Uterine smooth muscle cell (primary cell): ENCODE data around the gene SURF1. TPM values are rescaled to one million over a fixed set of nuclear protein-coding genes. Genes with fewer than 3 reads are reported as not detected.

Source experiments
- total RNA-seq: library from RNA; depleted of rRNA; stranded (reverse); fragments of >200 nt; gene quantifications from 2 replicates; pipeline ENCODE4 v1.2.3, GENCODE V29; 2014

The SURF1 gene
- 21.5 and 25.6 TPM in 2 replicates for total RNA-seq

DNA sequence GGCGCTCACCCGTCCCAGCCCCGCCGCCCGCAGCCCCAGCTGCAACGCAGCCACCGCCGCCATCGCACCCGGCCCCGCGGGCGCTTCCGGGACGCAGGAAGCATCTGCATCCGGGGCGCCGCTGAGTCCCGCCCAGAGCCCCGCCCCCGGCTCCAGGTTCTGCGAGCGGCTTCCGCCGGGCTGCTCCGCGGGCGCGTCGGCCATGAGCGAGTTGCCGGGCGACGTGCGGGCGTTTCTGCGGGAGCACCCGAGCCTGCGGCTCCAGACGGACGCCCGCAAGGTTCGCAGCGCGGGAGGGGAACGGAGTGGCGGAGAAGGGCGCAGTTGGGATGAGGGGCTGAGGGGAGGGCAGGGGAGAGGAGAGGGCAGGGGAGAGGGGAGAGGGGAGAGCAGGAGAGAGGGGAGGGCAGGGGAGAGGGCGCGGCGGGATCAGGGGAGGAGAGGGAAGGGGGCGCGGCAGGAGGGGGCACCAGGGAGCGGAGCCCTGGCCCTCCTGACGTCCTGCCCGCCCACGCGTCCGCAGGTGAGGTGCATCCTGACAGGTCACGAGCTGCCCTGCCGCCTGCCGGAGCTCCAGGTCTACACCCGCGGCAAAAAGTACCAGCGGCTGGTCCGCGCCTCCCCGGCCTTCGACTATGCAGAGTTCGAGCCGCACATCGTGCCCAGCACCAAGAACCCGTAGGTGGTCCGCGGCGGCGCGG is at the start of gene SURF1, which contains the start of gene SURF2:
TSS of gene SURF1 (minus strand) at position 97 of the 701 bp plus-strand sequence. CDS start at position 63, 34 bp downstream.
TSS of gene SURF2 (plus strand) at position 160 of the 701 bp plus-strand sequence. CDS start at position 203, 43 bp downstream.

GRCh38 chr9:133375724-133376654 is 19.7 kb upstream of the SURF1 start, which contains the start of the genes STKLD1 and SURF4:
Gene STKLD1 (plus strand): TSS chr9:133376366. CDS start chr9:133376474, 108 bp downstream.
Gene SURF4 (minus strand): TSS chr9:133376060. CDS start chr9:133375969, 91 bp downstream.

GRCh38 chr9:133347985-133348717 is 8.1 kb downstream of the SURF1 start, which contains the start of the genes MED22 and RPL7A:
Gene MED22 (minus strand): TSS chr9:133348131. CDS start chr9:133346662, 1,469 bp downstream.
Gene RPL7A (plus strand): TSS chr9:133348218. CDS start chr9:133348244, 26 bp downstream.

DNA sequence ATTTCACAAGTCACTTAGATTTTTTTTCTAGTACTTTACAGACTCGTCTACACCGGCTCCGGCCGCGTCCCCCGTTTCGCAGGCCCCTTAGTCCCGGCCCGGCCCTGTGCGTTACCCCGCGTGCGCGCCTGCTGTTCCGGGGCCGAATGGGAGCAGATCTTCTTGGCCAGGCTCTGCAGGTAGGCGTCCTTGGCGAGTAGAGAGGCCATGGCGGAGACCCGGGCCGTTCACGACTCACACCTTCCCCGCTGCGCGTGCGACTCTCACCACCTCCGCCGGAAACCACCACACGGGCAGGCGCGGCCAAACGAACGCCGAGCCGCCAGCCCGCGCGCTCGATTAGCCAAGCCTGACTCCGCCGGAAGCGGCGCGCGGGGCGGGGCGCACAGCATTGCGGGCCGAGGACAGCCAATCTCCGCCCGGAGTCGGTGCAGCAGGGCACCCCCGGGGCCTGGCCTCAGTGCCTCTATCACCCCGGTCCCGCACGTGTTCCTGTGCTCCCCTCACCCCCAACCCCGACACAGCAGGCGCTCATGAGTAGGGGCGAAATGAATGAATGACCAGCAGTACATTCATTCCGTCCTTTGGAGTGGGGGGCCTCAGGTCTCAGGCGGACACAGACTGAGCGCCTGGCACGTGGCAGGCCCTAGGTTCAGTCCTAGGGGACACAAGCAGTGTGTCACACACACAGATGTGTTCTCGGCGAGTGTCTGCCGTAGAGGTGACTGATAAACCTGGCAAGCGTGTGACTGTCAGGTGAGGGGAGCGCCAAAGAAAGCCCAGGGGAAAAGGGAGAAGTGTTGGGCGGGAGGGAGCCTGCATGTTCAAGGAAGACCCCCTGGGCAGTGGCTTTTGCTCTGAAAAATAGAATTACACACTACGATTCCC is 20.1 kb downstream of the SURF1 start, which contains the start of gene SURF6:
TSS of gene SURF6 (minus strand) at position 265 of the 888 bp plus-strand sequence. CDS start at position 209, 56 bp downstream.

Other genes with a start within 250 kb of the SURF1 start
- 19.3 and 22.0 TPM in 2 replicates for gene RALGDS, start 235.2 kb downstream of the SURF1 start, total RNA-seq
- gene GBGT1, start 192.6 kb downstream of the SURF1 start, total RNA-seq, result 3.1 and 3.2 TPM in 2 replicates
- not detected in 2 replicates for gene OBP2B, start 147.2 kb downstream of the SURF1 start, total RNA-seq
- gene ABO, start 81.3 kb downstream of the SURF1 start, total RNA-seq, result under 0.01 TPM in 1 of 2 replicates, not detected in the other
- 12.3 and 13.5 TPM in 2 replicates for gene SURF6, start 20.3 kb downstream of the SURF1 start, total RNA-seq
- 21.7 and 22.0 TPM in 2 replicates for gene MED22, start 8.4 kb downstream of the SURF1 start, total RNA-seq
- gene RPL7A, start 8.3 kb downstream of the SURF1 start, total RNA-seq, result 2,205 and 2,513 TPM in 2 replicates
- 9.2 and 19.3 TPM in 2 replicates for gene SURF2, start 63 bp upstream of the SURF1 start, total RNA-seq
- 547 and 670 TPM in 2 replicates for gene SURF4, start 19.6 kb upstream of the SURF1 start, total RNA-seq
- gene STKLD1, start 19.9 kb upstream of the SURF1 start, total RNA-seq, result 0.77 and 1.1 TPM in 2 replicates
- 15.9 and 17.6 TPM in 2 replicates for gene REXO4, start 61.5 kb upstream of the SURF1 start, total RNA-seq
- 0.77 and 2.7 TPM in 2 replicates for gene ADAMTS13, start 65.9 kb upstream of the SURF1 start, total RNA-seq
- gene CACFD1, start 103.5 kb upstream of the SURF1 start, total RNA-seq, result 4.0 and 9.4 TPM in 2 replicates
- gene SLC2A6, start 122.6 kb upstream of the SURF1 start, total RNA-seq, result 16.2 and 17.4 TPM in 2 replicates
- not detected in 2 replicates for gene MYMK, start 168.5 kb upstream of the SURF1 start, total RNA-seq
- not detected in 2 replicates for gene ADAMTSL2, start 178.2 kb upstream of the SURF1 start, total RNA-seq